Activated CD4-positive, alpha-beta memory T cell treated with anti-CD3 and anti-CD28 coated beads, Interleukin-2, amount 10 ng/mL, durations not matched to agents 7 days and 5 days (primary cell): ENCODE results near the gene ZFYVE26. TPM values are rescaled to one million over a fixed set of nuclear protein-coding genes. Genes with fewer than 3 reads are reported as not detected.

Experiments
- CTCF ChIA-PET: fragments of 350-600 bp; sonication (Branson Sonifier 250); formaldehyde crosslinking; loops from one replicate; lab custom pipeline; 2021; ENCODE audit warnings: antibody characterized with exemption, inconsistent platforms; lab: Charles Lee
- POLR2A ChIA-PET: fragments of 350-600 bp; sonication (Branson Sonifier 250); formaldehyde crosslinking; loops from one replicate; lab custom pipeline; 2021; ENCODE audit warnings: antibody characterized with exemption; lab: Charles Lee
- DNase-seq: peaks from one replicate; pipeline ENCODE4 v3.0.0-alpha.2; 2020
- H3K27ac Mint-ChIP-seq: one replicate; pipeline ENCODE4 v1.8.0; 2021; ENCODE audit warnings: mild to moderate bottlenecking, mixed read lengths
- H3K27me3 Mint-ChIP-seq: one replicate; pipeline ENCODE4 v1.8.0; 2021; ENCODE audit warnings: mixed read lengths
- H3K36me3 Mint-ChIP-seq: one replicate; pipeline ENCODE4 v1.8.0; 2021; ENCODE audit warnings: low read depth, mixed read lengths
- H3K4me1 Mint-ChIP-seq: one replicate; pipeline ENCODE4 v1.8.0; 2021; ENCODE audit warnings: mixed read lengths
- H3K4me3 Mint-ChIP-seq: one replicate; pipeline ENCODE4 v1.8.0; 2021; ENCODE audit warnings: mild to moderate bottlenecking, mixed read lengths
- H3K9me3 Mint-ChIP-seq: one replicate; pipeline ENCODE4 v1.8.0; 2021; ENCODE audit warnings: mixed read lengths
- total RNA-seq, 2 experiments: library from RNA; stranded (reverse); gene quantifications; one replicate each; pipeline ENCODE4 v1.2.3, GENCODE V29; 2021

The ZFYVE26 gene
- total RNA-seq, 2 experiments from 2014 or later: 20.8 to 21.4 TPM

- Mint-ChIP-seq H3K36me3 (peaks cover 22% of the 10 kb centered on the region), H3K4me1 (no peaks in the 10 kb centered on the region), H3K4me3 (no peak overlapping the region), H3K9me3 (no peaks in the 10 kb centered on the region), H3K27ac (no peak overlapping the region), H3K27me3 (no peaks in the 10 kb centered on the region)
- DNase-seq: no peak
- CTCF ChIA-PET: no interaction called here
- POLR2A ChIA-PET: no interaction called here
These were observed 53.1 kb downstream of the ZFYVE26 start for GRCh38 chr14:67763158-67763822.

- H3K27ac Mint-ChIP-seq: no peak overlapping the region
- DNase-seq: no peak
- peaks cover 20% of the 10 kb centered on the region for H3K36me3 Mint-ChIP-seq
- CTCF ChIA-PET: no interaction called here
- H3K27me3 Mint-ChIP-seq: no peaks in the 10 kb centered on the region
- no peaks in the 10 kb centered on the region for H3K4me1 Mint-ChIP-seq
- POLR2A ChIA-PET: no interaction called here
- no peaks in the 10 kb centered on the region for H3K9me3 Mint-ChIP-seq
- H3K4me3 Mint-ChIP-seq: no peak overlapping the region
These were observed 54.3 kb downstream of the ZFYVE26 start for GRCh38 chr14:67762051-67762450.

GRCh38 chr14:67759916-67760315, 56.5 kb downstream of the ZFYVE26 start:
- POLR2A ChIA-PET: interaction anchor here (0.8 kb wide), 1 partner anchor 37 kb away, joined by 3 read pairs; no protein-coding TSS in a partner anchor
- H3K4me1 Mint-ChIP-seq: no peaks in the 10 kb centered on the region
- no peaks in the 10 kb centered on the region for H3K9me3 Mint-ChIP-seq
- H3K27ac Mint-ChIP-seq: no peak overlapping the region
- H3K27me3 Mint-ChIP-seq: no peaks in the 10 kb centered on the region
- CTCF ChIA-PET: no interaction called here
- no peak for DNase-seq
- peaks cover 31% of the 10 kb centered on the region for H3K36me3 Mint-ChIP-seq
- H3K4me3 Mint-ChIP-seq: no peak overlapping the region

- DNase-seq: no peak
- POLR2A ChIA-PET: no interaction called here
- Mint-ChIP-seq H3K27ac (no peak overlapping the region), H3K27me3 (no peaks in the 10 kb centered on the region), H3K4me1 (no peaks in the 10 kb centered on the region), H3K36me3 (peaks cover 54% of the 10 kb centered on the region), H3K9me3 (no peaks in the 10 kb centered on the region), H3K4me3 (no peak overlapping the region)
- CTCF ChIA-PET: no interaction called here
These were observed 59.2 kb downstream of the ZFYVE26 start for GRCh38 chr14:67757175-67757574.

GRCh38 chr14:67756496-67756895, 59.9 kb downstream of the ZFYVE26 start:
- Mint-ChIP-seq H3K36me3 (peaks cover 60% of the 10 kb centered on the region), H3K4me3 (no peak overlapping the region), H3K9me3 (no peaks in the 10 kb centered on the region), H3K4me1 (no peaks in the 10 kb centered on the region), H3K27ac (no peak overlapping the region), H3K27me3 (no peaks in the 10 kb centered on the region)
- POLR2A ChIA-PET: no interaction called here
- no peak for DNase-seq
- CTCF ChIA-PET: no interaction called here

- no peaks in the 10 kb centered on the region for H3K27me3 Mint-ChIP-seq
These were observed 66.9 kb downstream of the ZFYVE26 start for GRCh38 chr14:67749341-67750084.

GRCh38 chr14:67748312-67748711, 68.1 kb downstream of the ZFYVE26 start:
- POLR2A ChIA-PET: no interaction called here
- CTCF ChIA-PET: no interaction called here

More at GRCh38 chr14:67749341-67750084, 66.9 kb downstream of the ZFYVE26 start:
- H3K9me3 Mint-ChIP-seq: no peaks in the 10 kb centered on the region
- peaks cover 43% of the 10 kb centered on the region for H3K36me3 Mint-ChIP-seq
- H3K4me3 Mint-ChIP-seq: no peak overlapping the region
- CTCF ChIA-PET: no interaction called here
- POLR2A ChIA-PET: no interaction called here
- no peak overlapping the region for H3K27ac Mint-ChIP-seq
- H3K4me1 Mint-ChIP-seq: peaks cover 7% of the 10 kb centered on the region
- DNase-seq: no peak

GRCh38 chr14:67746927-67747326, 69.5 kb downstream of the ZFYVE26 start:
- CTCF ChIA-PET: no interaction called here
- no peak overlapping the region for H3K27ac Mint-ChIP-seq
- no peaks in the 10 kb centered on the region for H3K9me3 Mint-ChIP-seq
- DNase-seq: no peak
- H3K4me3 Mint-ChIP-seq: no peak overlapping the region
- POLR2A ChIA-PET: no interaction called here
- peaks cover 17% of the 10 kb centered on the region for H3K36me3 Mint-ChIP-seq
- peaks cover 7% of the 10 kb centered on the region for H3K4me1 Mint-ChIP-seq
- peaks cover 2% of the 10 kb centered on the region for H3K27me3 Mint-ChIP-seq

More at GRCh38 chr14:67748312-67748711, 68.1 kb downstream of the ZFYVE26 start:
- Mint-ChIP-seq H3K27ac (no peak overlapping the region), H3K27me3 (no peaks in the 10 kb centered on the region), H3K9me3 (no peaks in the 10 kb centered on the region), H3K36me3 (peaks cover 31% of the 10 kb centered on the region), H3K4me3 (no peak overlapping the region), H3K4me1 (peaks cover 7% of the 10 kb centered on the region)
- DNase-seq: no peak

- CTCF ChIA-PET: no interaction called here
- Mint-ChIP-seq H3K4me1 (peaks cover 9% of the 10 kb centered on the region), H3K27me3 (peaks cover 2% of the 10 kb centered on the region), H3K9me3 (no peaks in the 10 kb centered on the region), H3K36me3 (peaks cover 14% of the 10 kb centered on the region), H3K4me3 (no peak overlapping the region), H3K27ac (no peak overlapping the region)
- no peak for DNase-seq
- POLR2A ChIA-PET: no interaction called here
These were observed 72.3 kb downstream of the ZFYVE26 start for GRCh38 chr14:67744046-67744445.

GRCh38 chr14:67738740-67739504, 77.5 kb downstream of the ZFYVE26 start:
- Mint-ChIP-seq H3K27ac (no peak overlapping the region), H3K36me3 (no peaks in the 10 kb centered on the region), H3K4me3 (no peak overlapping the region), H3K9me3 (no peaks in the 10 kb centered on the region), H3K4me1 (peaks cover 1% of the 10 kb centered on the region), H3K27me3 (peaks cover 2% of the 10 kb centered on the region)
- CTCF ChIA-PET: no interaction called here
- no peak for DNase-seq
- POLR2A ChIA-PET: no interaction called here

GRCh38 chr14:67736771-67737170, 79.6 kb downstream of the ZFYVE26 start:
- CTCF ChIA-PET: interaction anchor here (0.7 kb wide), 1 partner anchor 157 kb away, joined by 4 read pairs; no protein-coding TSS in a partner anchor
- Mint-ChIP-seq H3K27me3 (no peaks in the 10 kb centered on the region), H3K4me3 (no peak overlapping the region), H3K9me3 (no peaks in the 10 kb centered on the region), H3K27ac (no peak overlapping the region), H3K36me3 (no peaks in the 10 kb centered on the region), H3K4me1 (peaks cover 1% of the 10 kb centered on the region)
- no peak for DNase-seq
- POLR2A ChIA-PET: no interaction called here

GRCh38 chr14:67735336-67736147, 80.8 kb downstream of the ZFYVE26 start:
- H3K4me1 Mint-ChIP-seq: peaks cover 1% of the 10 kb centered on the region
- no peak overlapping the region for H3K4me3 Mint-ChIP-seq
- ChIA-PET POLR2A (no interaction called here), CTCF (no interaction called here)
- no peaks in the 10 kb centered on the region for H3K9me3 Mint-ChIP-seq
- no peaks in the 10 kb centered on the region for H3K36me3 Mint-ChIP-seq
- H3K27me3 Mint-ChIP-seq: no peaks in the 10 kb centered on the region
- H3K27ac Mint-ChIP-seq: no peak overlapping the region
- no peak for DNase-seq
